AG08395 (cell line): Measurements from ENCODE around the gene TMEM175.
"Not testable (repeated sequence)": the region's sequence is repeated elsewhere in the genome, so short reads cannot be mapped to it uniquely, and the experiment has no call there.

Source experiments
- DNase-seq: peaks from one replicate; pipeline ENCODE4 v3.0.0; 2012; ENCODE audit warnings: mixed read lengths, low spot score

The TMEM175 gene

DNA sequence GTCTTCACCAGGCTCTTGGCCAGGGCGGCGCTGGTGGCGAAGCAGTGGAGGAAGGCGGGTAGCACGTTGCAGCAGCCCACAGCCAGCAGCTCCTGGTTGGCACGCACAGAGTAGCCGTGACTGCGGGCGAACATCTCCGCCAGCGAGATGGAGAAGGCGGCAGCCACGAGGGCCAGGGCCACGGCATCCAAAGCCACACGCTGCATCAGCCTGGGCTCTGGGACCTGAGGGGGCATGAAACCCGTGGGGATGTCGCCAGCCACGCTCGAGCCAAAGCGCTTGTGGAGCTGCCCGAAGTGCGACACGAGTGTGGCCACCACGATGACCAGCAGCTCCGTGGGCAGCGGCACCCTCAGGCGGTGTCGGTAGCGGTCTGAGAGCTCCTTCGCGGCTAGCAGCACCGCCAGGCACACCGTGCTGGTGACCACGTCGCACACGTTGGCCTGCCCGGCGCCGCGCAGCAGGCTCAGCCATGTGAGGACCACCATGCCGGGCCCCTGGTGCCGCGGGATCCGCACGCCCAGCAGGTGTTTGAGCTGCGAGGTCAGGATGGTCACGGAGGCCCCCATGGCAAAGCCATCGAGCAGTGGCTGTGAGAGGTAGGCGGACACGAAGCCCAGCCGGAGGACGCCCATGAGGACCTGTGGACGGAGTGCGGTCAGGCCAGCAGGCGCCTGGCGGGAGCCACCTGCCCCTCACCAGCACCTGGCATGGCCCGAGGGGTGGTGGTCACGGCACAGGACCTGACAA is 57.6 kb downstream of the TMEM175 start:
- no peak for DNase-seq

DNA sequence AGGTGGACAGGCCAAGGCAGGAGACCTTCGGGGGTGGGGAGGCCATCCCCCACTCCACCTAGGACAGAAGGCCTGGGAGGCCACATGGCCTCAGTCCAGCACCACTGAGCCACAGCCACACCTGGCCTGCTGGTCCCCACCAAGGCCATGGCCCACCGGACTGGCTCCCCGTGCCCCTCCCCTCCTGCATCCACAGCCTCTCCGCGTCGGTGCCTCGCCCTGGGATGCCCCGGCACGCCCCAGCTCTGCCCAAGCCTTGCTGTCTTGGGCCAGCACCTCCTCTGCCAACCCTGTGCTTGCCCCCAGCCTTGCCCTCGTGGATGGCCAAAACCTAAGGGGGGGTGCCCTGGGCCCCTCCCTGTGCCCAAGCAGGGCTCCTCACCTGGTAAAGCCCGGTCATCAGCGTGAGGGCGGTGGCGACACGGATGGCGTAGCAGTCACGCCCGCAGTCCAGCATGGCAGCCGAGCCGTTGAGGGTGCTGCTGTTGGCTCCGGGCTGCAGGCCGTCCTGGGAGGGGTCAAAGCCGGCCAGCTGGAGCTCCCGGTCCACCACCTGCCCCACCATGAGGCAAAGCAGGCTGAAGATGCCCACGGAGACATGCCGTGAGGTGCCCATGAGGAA is 58.6 kb downstream of the TMEM175 start:
- no peak for DNase-seq

DNA sequence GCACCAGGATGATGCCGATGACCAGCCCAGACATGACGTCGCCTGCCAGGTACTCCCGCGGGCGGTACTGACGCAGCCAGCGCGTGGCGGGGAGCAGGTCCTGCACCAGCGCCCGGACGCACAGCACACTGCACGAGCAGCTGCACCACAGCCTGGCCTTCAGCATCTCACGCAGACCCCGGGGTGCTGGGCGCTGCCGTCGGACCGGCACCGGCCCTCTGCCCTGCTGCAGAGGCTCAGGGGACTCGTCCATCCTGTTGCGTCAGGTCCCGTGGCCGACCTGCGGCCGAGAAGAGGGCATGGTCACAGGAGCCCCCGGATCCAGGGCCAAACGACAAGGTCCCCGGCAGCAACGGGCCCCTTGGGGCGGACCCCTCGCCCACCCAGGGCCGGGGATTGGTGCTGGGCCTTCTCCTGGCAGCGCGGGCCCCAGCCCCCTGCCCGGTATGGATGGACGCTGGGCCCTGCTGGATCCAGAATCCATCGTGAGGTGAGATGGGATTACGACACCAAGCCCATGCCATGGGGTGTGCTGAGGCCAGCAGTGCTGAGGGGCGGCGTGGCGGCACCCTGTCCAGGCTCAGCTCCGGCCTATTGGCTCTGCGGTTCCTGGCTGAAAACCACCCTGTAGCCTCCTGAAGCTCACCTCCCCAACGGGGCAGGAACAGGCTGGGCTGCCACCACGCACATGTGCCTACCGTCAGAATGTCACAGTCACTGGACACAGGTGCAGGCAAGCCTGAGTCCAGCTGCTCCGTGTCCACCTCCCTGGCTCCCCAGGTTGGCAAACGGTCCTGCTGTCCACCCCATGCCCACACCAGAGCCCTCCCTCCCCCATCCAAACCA is 59.4 kb downstream of the TMEM175 start:
- no peak for DNase-seq

DNA sequence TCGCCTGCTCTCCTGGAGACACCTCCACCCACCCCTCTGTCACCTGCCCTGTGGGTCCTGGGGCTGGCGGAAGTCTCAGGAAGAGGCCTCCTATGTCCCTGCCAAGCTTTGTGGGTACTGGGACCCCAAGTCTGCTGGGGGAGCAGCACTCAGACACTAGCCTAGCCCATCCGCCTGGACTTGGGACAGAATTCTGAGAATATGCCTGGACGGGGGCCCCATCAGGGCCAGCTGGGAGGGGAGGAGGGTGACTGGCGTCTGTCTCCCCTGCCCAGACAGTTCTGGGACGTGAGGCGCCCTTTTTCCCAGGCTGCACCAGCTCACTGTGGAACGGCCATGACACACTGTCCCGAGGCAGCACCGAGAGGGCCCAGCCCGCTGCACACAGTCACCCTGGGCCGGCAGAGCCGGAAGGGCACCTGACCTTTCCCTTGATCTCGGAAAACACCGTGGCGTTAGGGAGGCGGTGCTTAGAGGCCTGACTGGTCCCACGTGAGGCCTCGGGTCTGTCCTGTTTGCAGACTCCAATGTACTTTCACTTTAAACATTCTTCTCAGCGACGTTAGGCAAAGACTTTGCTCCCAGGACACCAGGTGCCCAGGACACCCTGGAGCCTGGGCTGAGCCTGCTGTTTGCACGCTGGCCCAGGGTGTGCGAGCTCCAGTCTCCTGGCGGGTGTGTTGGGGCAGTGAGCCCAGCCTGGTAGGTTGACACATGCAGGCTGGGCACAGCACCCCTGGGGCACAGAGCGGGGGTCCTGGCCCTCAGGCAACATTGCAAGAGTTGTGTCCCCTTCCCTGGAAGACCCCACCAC is 60.2 kb downstream of the TMEM175 start:
- DNase-seq, result no peak

DNA sequence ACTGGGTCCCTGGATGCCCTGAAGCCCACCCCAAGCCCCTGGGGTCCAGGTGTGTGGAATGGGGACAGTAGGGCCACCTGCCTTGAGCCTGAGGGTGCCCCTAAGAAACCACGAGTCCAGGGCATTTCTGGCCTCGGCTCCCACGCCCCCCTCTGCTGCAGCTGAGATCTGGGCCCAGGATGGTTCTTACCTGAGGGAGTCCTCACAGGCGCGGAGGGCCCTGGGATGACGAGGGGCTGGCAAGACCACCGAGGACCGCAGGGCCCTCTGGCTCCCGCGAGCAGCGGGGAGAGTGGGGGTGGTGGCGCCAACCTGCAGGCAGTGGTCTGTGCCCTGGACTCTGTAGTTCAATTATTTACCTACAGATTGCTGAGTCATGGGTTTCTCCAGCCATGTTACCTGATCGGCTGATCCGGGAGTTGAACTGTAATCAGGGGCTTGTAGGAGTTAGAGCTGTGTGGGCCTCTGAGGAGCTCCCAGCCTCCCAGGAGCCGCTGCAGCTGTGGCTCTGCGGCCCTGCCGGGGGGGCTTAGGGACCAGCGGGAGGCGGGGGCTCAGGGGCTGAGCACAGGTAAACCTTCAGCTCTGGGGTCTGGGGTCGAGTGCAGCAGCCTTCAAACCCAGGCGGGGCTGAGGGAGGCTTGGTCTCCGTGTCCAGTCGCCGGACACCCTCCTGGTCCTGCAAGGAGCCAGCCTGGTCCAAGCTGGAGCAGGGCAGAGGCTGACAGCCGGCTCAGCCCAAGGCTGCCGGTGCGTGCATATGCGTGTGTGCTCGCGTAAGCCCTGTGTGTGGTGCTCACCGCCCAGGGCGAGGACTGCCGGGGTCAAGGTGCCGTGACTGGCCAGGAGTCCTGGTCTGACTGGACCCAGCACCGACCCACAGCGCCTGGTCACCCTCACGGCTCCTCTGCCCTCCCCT is 61.1 kb downstream of the TMEM175 start, which contains the start of gene SLC26A1:
Gene SLC26A1 (minus strand): TSS at position 294 of the 919 bp plus-strand sequence. CDS start 1,701 bp downstream, outside the sequence.
- DNase-seq, result no peak

DNA sequence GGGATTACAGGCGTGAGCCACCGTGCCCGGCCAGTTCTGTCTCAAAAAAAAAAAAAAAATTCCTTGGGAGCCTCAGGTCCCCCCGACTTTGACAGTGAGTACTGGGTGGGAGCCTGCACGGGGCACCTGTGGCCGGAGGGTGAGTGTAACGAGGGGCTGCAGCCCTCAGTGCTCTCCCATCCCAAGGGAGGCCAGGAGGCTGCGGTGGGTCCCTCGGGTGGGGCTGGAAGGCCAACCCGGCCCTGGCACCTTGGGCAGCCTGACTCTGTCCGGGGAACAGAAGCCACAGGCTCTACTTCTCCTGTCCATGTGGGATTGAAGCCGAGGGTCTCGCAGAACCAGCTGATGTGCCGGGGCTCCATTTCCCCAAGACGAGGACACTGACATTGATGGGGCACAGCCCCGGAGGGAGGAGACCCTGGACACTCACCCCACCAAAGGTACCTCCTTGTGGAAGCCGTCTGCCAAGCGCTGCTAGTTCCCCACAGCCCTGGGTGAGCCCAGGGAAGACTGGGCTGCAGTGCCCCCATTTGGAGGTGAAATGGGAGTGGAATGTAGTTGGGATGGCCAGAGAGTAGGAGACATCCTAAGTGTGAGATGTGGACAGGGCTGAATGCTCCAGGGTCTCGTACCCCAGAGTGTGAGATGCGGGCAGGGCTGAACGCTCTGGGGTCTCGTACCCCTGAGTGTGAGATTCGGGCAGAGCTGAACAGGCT is 63.2 kb downstream of the TMEM175 start:
- no peak for DNase-seq

DNA sequence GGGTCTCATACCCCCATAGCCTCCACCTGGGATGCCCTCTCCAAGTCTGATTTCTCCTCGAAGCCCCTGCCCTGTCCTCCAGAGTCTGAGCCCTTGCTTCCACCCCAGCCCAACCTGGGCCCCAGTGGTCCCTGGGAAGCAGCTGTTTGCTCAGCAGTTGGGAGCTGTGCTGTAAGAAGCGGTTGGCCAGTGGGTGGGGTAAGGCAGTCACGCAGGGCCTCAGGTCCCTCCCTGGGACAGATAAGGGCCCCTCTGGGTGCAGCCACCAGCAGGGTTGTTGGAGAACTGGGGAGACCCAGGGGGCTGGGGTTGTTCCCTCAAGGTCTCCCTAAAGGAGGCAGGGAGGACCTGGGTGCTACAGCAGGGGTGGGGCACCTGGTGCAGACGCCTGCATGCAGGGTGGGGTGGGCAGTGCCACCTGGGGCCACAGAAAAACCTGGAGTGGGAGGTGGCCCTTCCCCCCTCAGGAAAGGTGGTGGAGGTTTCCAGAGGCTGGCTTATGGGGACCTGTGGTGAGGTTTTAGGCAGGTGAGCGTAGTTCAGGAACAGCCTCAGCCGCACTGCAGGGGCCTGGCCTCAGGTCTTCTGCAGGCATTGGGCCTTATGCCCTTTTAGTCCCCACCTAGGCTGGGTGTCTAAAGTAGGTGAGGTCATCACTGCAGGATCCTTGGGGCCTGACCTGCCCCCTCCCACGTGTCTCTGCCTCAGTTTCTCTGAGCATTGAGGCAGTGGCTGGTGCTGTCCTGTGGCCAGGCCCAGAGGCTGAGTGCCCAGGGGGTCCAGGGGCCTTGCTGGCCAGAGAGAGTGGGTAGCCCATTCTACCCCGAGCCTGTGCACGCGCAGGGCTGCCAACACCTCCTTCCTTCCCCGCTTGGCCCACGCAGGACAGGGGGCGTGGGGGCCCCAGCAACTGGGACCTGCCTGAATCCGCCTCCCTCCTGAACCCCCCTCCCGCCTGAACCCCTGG is 64.1 kb downstream of the TMEM175 start:
- no peak for DNase-seq

DNA sequence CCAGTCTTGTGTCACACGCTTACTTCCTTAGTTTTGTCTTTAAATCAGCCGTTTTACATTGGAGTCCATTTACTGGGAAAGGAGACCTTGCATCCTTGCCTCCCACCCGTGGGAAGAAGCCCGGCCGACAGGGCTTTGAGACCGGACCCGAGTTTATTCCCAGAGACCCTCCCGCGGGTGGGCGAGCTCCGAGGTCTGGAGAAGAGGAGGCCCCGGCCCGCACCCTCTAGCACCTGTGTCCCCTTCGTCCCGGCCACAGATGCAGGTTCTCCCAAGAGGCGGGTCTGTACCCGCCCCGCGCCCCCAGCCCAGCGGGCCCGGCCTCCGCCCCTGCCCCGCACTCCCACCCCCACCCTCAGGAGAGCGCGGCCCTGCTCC is 64.7 kb downstream of the TMEM175 start:
- DNase-seq, result no peak

DNA sequence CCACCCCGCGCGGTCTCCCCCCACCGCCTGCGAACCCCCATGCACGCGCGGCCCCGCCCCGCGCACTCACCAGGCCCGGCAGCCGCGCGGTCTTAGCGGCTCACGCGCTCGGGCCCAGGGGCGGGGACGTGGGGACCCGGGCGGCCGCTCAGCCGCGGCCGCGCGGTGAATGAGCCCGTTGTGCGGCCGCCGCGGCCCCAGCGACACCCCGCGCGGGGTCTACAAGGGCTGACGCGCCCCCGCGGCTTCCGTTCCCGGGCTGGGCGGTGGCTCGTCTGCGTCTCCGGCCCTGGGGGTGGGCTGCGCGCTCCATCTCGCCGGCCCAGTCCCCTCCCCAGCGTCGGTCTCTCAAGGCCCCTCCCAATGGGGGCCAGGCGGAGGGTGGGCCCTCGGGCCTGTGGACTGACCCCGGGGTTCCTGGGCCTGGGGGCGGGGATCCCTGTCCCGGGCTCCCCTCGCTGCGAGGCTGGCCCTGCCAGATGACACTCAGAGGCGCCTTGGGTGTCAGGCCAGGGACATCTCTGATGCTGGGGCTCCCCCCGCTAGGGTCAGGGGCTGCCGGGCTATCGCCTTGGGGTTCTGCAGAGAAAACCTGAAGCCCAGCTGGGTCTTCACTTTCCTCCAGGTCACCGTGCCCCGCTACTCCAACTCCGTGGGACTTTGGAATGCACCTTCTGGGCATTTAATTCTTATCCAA is 65.3 kb downstream of the TMEM175 start:
- DNase-seq, result peak; percentile 47

DNA sequence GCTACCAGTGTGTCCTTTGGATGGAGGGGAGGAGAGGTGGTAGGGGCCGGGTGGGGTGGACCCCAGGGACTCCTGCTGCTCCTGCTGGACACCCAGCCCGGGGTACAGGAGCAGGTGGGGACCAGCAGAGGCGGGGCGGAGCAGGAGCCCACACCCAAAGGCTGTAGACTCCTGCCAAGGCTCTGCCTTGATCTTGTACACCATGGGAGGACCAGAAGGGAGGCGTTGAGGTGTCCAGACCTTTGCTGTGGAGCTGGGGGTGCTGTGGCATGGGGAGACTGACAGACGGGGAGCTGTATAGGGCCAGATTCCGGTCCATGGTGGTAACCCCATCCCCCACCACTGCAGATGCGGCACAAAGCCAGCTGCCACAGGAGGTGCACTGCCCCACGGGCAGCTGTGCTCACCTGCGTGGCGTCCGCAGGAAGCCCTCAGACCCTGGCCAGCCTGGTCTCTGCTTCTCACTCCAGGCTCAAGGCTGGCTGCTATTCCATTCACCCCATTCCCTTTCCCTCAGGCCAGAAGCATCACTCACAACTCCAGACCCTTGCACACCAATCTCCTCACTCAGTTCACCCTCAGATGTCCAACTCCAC is 65.9 kb downstream of the TMEM175 start:
- no peak for DNase-seq

DNA sequence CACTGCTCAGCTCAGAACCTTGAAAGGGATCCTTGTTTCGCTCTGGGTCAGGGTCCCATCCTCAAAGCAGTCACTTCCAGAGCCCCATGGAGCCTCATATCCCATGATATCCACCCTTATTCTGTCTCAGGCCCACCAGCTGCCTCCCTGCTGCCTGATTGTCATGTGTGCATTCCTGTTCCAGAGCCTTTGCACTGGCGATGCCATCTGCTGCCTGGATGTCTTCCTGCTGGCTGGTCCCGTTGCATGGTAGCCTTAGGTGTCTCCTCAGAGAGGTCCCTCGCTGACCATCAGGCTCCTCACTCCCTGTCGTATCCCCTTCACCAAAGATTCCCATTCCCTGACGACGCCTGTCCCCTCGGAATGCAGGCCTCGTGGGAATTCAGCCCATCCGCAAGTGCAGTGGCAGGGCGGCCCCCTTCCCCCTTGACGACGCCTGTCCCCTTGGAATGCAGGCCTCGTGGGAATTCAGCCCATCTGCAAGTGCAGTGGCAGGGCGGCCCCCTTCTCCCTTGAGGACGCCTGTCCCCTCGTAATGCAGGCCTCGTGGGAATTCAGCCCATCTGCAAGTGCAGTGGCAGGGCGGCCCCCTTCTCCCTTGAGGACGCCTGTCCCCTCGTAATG is 67.1 kb downstream of the TMEM175 start:
- DNase-seq, result not testable (repeated sequence)

DNA sequence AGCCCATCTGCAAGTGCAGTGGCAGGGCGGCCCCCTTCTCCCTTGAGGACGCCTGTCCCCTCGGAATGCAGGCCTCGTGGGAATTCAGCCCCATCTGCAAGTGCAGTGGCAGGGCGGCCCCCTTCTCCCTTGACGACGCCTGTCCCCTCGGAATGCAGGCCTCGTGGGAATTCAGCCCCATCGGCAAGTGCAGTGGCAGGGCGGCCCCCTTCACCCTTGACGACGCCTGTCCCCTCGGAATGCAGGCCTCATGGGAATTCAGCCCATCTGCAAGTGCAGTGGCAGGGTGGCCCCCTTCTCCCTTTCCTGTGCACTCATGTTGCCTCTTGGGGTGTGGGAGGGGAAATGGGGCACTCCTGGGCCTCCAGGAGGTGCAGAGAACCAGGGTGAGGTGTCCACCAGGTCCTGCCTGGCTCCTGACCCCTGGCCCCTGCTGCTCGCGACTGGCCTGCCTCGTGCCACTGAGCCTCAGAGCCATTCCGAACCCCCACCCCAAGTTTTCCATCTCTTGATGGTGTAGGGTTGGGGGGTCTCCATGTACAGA is 67.7 kb downstream of the TMEM175 start:
- DNase-seq, result no peak

DNA sequence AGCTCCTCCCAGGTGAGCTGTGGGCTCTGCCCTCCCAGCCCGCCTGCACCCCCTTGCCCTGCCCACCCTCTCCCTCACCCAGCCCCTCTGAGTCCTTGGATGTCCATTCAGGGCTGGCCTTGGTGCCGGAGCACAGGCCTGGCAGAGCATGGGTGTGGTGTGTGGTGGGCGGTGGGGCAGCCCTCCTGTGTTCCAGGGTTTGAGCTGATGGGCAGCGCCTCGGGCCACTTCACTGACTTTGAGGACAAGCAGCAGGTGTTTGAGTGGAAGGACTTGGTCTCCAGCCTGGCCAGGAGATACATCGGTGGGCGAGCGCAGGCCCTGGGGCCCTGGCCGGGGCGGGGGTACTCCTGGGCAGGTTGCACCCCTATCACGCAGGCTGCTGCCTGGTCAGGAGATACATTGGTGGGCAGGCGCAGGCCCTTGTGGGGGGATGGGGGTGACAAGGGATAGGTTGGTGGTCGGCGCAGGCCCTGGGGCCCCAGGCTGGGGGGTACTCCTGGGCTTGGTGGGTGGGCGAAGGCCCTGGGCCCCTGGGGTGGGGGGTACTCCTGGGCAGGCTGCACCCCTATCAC is 68.5 kb downstream of the TMEM175 start:
- DNase-seq, result no peak

DNA sequence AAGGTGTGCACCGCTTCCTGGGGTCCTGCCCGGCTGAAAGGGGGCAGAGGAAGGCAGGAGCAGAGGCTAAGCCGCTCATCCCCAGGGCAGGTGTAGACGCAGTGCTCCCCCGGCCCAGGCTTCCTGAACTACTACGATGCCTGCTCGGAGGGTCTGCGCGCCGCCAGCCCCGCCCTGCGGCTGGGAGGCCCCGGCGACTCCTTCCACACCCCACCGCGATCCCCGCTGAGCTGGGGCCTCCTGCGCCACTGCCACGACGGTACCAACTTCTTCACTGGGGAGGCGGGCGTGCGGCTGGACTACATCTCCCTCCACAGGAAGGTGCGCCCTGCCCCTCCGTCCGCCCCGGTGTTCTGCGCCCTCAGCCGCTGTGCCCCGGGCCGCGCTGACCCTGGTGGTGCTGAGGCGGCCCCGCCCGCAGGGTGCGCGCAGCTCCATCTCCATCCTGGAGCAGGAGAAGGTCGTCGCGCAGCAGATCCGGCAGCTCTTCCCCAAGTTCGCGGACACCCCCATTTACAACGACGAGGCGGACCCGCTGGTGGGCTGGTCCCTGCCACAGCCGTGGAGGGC is 69.4 kb downstream of the TMEM175 start:
- no peak for DNase-seq

DNA sequence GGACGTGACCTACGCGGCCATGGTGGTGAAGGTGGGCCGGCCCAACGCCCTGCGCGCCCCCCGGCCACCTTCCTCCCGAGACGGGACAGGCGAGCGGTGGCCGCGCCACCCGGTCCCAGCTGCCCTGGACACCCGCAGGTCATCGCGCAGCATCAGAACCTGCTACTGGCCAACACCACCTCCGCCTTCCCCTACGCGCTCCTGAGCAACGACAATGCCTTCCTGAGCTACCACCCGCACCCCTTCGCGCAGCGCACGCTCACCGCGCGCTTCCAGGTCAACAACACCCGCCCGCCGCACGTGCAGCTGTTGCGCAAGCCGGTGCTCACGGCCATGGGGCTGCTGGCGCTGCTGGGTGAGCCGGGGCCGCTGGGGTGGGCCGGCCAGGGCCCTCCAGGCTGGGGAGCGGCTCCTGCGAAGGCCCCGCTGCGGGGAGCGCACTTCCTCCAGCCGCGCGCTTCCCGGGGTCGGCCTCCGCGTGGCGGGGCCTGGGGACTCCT is 69.9 kb downstream of the TMEM175 start:
- DNase-seq, result no peak

DNA sequence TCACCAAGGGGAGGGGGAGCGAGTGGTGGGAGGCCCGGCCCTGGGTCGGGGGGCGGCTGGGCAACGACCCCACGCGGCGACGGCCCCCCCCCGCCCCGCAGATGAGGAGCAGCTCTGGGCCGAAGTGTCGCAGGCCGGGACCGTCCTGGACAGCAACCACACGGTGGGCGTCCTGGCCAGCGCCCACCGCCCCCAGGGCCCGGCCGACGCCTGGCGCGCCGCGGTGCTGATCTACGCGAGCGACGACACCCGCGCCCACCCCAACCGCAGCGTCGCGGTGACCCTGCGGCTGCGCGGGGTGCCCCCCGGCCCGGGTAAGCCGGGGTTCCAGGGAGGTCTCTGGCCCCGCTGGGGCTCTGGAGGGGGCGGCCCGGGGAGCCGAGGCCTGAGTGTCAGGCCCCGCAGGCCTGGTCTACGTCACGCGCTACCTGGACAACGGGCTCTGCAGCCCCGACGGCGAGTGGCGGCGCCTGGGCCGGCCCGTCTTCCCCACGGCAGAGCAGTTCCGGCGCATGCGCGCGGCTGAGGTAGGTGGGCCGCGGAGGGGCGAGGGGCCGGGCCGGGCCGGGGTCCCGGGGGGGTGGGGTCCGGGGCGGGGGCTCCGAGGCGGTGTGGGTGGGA is 70.5 kb downstream of the TMEM175 start:
- no peak for DNase-seq
